ENCODE data around the gene CDKN3.
"Not testable (repeated sequence)": the region's sequence is repeated elsewhere in the genome, so short reads cannot be mapped to it uniquely, and the experiment has no call there.

CDKN3 gene

GRCh38 chr14:54370323-54371198, 26.2 kb upstream of the CDKN3 start:
- DNase-seq, result no peak

DNA sequence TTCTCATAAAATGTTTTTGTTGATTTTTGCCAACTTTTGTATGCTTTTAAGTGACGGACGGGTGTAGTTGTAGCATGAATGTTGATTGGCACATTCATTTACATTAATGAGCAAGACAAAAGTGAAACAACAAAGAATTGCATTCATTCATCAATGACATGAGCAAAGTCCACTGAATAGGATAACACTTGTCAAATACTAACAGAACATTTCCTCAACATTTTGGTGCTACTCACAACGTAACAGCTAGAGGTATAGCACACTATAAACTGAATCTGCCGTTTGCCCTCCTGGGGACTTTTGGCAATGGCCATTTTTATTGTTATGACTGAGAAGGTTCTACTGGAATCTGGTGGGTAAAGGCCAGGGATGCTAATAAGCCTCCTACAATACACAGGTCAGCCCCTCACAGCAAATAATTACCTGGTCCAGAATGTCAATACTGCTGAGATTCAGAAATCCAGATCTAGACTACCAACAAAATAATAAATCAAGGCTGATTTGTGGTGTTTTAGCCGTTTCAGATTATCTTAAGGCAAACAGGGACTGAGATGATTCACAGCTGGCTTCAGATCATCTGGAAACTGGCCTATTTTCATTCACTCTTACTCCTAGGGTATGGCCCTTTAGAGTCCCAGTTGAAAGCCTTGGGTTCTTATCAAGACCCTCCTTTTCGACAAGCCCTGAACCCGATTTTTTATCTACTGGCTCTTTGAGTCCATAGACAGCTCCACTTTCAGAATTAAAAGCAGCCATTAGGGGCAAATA, 22.5 kb upstream of the CDKN3 start:
- DNase-seq, result no peak

DNA sequence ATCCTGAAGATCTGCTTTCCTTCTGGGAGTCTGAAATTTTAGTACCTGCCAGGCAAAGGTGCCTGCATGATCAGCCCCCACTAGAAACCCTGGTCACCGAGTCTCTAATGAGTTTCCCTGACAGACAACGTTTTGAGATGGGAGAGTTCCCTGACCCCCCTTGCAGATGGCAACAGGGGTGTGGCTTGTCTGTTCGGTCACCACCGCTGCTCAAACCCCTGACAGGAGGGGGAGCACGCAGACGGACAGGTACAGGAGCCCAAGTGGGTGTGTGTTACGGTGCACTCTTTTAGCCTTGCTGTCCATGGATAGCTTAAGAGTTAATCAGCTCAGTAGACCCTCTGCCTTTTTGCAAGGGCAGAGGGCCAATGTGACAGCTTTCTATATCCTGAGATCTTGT, 19.3 kb upstream of the CDKN3 start:
- no peak for DNase-seq

GRCh38 chr14:54378893-54379292, 17.9 kb upstream of the CDKN3 start:
- DNase-seq, result not testable (repeated sequence)

GRCh38 chr14:54380558-54380957, 16.2 kb upstream of the CDKN3 start:
- DNase-seq, result not testable (repeated sequence)

GRCh38 chr14:54381821-54382220, 15.0 kb upstream of the CDKN3 start:
- no peak for DNase-seq

DNA sequence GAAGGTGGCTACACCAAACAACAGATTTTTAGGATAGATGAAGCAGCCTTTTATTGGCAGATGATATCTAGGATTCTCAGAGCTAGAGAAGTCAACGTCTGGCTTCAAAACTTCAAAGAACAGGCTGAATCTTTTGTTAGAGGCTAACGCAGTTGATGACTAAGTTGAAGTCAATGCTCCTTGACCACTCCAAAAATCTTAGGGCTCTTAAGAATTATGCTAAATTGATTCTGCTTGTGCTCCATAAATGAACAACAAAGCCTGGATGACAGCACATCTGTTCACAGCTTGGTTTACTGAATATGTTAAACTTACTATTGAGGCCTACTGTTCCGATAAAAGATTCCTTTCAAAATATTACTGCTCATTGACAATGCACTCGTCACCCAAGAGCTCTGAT, 13.0 kb upstream of the CDKN3 start:
- DNase-seq, result no peak

GRCh38 chr14:54385556-54385955, 11.3 kb upstream of the CDKN3 start:
- no peak for DNase-seq

DNA sequence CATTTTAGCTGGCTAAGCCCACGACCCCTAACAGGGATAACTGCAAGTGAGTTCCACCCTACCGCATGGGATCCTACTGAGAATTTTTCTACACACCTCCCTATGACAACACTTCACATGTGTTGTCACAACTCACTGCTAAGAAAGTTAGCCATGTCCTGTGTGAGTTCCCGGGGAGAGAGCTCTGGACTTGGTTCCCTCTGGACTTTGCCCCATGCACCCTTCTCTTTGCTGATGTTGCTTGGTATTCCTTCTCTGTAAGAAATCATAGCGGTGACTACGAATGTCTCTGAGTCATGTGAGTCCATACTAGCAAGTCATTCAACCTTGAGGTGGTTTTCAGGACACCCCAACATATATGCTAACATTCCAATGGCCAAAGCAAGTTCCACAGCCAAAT, 9.5 kb upstream of the CDKN3 start:
- DNase-seq, result no peak

- DNase-seq, result no peak
These were observed 4.5 kb upstream of the CDKN3 start for GRCh38 chr14:54392131-54392859.

DNA sequence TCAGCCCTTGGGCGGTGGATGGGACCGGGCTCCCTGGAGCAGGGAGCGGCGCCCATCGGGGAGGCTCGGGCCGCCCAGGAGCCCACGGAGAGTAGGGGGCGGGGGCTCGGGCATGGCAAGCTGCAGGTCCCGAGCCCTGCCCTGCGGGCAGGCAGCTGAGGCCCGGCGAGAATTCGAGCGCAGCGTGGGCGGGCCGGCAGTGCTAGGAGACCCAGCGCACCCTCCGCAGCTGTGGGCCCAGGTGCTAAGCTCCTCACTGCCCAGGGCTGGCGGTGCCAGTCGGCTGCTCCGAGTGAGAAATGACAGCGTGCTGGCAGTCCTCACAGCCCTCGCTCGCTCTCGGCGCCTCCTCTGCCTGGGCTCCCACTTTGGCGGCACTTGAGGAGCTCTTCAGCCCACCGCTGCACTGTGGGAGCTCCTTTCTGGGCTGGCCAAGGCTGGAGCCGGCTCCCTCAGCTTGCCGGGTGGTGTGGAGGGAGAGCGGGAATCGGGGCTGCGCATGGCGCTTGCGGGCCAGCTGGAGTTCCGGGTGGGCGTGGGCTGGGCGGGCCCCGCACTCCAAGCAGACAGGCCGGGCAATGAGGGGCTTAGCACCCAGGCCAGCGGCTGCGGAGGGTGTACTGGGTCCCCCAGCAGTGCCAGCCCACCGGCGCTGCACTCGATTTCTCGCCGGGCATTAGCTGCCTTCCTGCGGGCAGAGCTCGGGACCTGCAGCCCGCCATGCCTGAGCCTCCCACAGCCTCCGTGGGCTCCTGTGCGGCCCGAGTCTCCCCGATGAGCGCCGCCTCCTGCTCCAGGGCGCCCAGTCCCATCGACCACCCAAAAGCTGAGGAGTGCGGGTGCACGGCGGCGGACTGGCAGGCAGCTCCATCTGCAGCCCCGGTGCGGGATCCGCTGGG, 3.6 kb upstream of the CDKN3 start:
- DNase-seq, result not testable (repeated sequence)

DNA sequence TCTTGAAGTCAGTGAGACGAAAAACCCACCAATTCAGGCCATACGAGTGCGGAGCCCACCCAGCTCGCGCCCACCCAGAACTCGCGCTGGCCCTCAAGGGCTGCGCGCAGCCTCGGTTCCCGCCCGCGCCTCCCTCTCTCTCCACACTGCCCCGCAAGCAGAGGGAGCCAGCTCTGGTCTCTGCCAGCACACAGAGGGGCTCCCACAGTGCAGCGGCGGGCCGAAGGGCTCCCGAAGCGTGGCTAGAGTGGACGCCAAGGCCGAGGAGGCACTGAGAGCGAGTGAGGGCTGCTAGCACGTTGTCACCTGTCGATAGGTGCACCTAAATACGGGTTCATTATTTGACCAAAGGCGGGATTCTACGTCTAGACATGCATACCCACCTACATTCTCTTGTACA, 2.2 kb upstream of the CDKN3 start:
- DNase-seq, result no peak

DNA sequence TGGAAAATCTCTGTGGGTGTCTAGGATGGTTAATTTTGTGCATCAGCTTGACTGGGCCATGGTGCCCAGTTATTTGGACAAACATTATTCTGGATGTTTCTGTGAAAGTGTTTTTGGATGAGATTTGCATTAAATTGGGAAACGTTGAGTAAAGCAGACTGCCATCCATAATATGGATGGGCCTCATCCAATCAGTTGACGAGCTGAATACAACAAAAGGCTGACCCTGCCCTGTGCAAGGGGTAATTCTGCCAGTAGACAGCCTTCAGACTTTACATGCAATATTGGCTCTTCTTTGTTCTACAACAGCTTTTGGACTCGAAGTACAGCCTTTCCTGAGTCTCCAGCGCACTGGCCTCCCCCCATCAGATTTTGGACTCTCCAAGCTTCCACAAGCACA, 1.5 kb upstream of the CDKN3 start:
- no peak for DNase-seq

- no peak for DNase-seq
These were observed 1.1 kb upstream of the CDKN3 start for GRCh38 chr14:54395716-54396115.

DNA sequence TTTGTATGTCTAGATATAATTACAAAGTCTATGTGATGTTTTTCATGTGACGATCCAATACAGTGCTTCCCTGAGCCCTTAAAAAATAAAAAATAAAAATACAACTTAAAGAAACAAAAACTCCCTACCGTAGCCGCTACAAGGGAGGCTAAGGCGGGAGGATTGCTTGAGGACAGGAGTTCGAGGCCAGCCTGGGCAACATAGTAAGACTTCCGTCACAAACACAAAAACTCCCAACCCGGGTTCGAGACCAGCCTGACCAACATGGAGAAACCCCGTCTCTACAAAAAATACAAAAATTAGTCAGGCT, 669 bp upstream of the CDKN3 start:
- DNase-seq, result no peak

DNA sequence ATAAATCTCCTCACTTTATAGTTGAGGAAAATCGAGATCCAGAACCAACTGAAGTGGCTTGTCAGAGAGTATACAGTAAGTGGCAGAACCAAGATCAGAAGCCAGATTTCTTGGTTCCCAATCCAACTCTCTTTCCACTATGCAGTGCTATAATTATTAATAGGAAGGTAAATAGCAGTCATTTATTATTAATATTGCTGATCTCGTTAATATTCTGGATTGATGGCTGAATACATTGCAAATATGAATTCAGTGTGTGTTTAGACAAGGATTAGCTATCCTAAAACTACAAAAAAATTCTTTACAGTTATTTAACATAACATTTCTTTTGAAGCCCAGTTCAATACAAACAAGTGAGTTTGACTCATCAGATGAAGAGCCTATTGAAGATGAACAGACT, 2.8 kb downstream of the CDKN3 start:
- DNase-seq, result no peak

- DNase-seq, result not testable (repeated sequence)
These were observed 6.7 kb downstream of the CDKN3 start for GRCh38 chr14:54403401-54404005.

DNA sequence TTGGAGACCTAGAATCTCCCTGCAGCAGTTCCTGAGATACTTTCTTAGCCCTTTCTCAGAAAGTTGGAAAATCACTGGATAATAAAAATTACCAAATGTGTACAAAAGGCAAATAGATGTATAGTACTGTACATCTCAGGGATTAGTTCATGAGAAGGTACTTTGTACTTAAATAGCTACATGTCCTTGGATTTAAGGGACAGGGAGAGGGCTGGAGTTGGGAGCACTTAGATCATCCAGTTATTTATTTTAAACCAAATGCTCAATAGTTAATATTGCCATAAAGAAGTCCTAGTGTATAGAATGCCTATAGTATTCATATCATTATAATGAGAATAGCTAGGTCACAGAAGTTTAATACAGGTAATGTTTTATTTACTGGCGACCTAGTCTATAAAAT, 13.4 kb downstream of the CDKN3 start:
- no peak for DNase-seq

GRCh38 chr14:54411371-54411770, 14.6 kb downstream of the CDKN3 start:
- no peak for DNase-seq

DNA sequence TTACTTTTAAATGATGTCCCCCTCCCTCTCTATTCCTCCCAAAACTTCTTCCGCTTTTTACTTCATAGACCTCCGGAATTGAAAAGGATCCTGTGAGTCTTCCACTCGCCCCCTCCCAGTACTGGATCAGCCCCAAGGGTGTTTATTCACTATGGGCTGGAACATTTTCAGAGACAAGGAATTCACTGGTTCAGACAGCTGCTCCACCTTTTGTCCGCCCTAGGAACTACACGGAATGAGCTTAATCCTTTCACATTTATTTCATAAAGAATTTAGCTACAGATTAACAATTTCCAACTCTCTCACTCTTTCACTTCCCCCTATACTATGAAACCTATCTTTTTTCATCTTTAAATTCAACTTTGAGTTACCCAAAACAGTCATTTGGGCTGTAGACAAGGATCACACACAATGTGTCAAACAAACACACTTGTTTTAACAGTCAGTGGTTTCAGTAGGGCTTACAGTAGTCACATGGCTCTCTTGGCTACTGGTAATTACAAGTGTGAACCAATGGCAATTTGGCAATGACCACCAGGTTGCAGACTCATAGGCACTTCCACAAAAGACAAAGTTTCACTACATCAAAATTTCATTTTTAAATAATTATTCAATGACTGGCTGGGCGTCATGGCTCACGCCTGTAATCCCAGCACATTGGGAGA, 23.8 kb downstream of the CDKN3 start:
- no peak for DNase-seq

- no peak for DNase-seq
These were observed 27.2 kb downstream of the CDKN3 start for GRCh38 chr14:54423991-54424390.

DNA sequence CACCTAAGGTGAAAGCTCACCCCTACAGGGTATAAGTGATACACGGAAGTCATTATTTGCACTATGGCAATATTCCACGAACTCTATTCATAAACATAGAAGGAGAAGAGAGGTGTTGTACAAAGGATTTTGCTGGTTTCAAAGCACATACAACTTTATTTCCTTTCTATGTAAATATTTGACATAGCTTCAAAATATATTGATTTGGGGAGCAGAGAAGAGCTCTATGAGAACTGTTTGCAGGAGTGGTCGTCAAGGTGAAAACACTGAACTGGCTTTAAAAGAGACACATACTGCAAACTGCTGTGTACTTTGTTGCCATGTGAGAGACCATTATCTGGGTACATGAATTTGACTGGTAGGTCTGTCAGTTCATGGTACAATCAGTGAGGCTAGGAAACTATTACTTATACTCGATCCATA, 27.7 kb downstream of the CDKN3 start:
- DNase-seq, result no peak
